HL-60 (cell line): ENCODE results near the gene CARM1.
"Not testable (repeated sequence)": the region's sequence is repeated elsewhere in the genome, so short reads cannot be mapped to it uniquely, and the experiment has no call there.

Source experiments
- CTCF ChIP-seq: IDR thresholded peaks from one replicate; pipeline ENCODE4 v1.5.1; 2011; ENCODE audit warnings: low read length, control low read depth, inconsistent platforms; ENCODE audit not compliant: insufficient read depth
- GABPA ChIP-seq: IDR thresholded peaks from 2 replicates; pipeline ENCODE4 v1.6.1; 2012; ENCODE audit warnings: low read depth
- POLR2AphosphoS5 ChIP-seq: IDR thresholded peaks from 2 replicates; pipeline ENCODE4 v1.6.1; 2012; ENCODE audit warnings: low read depth
- TF ChIP-seq, protein P1 (sequence below): IDR thresholded peaks from 2 replicates; pipeline ENCODE4 v1.6.1; 2012; ENCODE audit warnings: low read depth; ENCODE audit not compliant: insufficient replicate concordance

DNA sequence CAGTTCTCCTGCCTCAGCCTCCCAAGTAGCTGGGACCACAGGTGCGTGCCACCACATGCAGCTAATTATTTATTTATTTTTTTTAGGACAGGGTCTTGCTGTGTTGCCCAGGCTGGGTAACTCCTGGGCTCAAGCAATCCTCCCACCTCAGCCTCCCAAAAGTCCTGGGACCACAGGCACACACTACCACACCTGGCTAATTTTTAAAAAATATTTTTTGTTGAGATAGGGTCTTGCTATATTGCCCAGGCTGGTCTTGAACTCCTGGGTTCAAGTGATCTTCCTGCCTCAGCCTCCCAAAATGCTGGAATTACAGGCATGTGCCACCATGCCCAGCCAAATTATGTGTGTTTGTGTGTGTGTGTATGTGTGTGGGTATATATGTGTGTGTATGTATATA, 14.5 kb upstream of the CARM1 start:
- not testable (repeated sequence) for TF ChIP-seq CTCF, POLR2AphosphoS5, GABPA
- TF ChIP-seq, protein P1, sequence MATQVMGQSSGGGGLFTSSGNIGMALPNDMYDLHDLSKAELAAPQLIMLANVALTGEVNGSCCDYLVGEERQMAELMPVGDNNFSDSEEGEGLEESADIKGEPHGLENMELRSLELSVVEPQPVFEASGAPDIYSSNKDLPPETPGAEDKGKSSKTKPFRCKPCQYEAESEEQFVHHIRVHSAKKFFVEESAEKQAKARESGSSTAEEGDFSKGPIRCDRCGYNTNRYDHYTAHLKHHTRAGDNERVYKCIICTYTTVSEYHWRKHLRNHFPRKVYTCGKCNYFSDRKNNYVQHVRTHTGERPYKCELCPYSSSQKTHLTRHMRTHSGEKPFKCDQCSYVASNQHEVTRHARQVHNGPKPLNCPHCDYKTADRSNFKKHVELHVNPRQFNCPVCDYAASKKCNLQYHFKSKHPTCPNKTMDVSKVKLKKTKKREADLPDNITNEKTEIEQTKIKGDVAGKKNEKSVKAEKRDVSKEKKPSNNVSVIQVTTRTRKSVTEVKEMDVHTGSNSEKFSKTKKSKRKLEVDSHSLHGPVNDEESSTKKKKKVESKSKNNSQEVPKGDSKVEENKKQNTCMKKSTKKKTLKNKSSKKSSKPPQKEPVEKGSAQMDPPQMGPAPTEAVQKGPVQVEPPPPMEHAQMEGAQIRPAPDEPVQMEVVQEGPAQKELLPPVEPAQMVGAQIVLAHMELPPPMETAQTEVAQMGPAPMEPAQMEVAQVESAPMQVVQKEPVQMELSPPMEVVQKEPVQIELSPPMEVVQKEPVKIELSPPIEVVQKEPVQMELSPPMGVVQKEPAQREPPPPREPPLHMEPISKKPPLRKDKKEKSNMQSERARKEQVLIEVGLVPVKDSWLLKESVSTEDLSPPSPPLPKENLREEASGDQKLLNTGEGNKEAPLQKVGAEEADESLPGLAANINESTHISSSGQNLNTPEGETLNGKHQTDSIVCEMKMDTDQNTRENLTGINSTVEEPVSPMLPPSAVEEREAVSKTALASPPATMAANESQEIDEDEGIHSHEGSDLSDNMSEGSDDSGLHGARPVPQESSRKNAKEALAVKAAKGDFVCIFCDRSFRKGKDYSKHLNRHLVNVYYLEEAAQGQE, result not testable (repeated sequence)
